ENCODE measurements around the gene TRPM5.

The TRPM5 gene

GRCh38 chr11:2459796-2460531 lies 15.7 kb upstream of the TRPM5 start:
- TF ChIP-seq CTCF (conservative IDR thresholded peaks at IDR 0.05; ENCODE audit: low read depth, low read length): no peak
- H3K4me3 ChIP-seq (ENCODE audit: low read length): no peak overlapping the region
- no peak for DNase-seq (ENCODE audit: low read depth)

- no peak for DNase-seq (ENCODE audit: low read depth)
- no peak overlapping the region for H3K4me3 ChIP-seq (ENCODE audit: low read length)
- no peak for TF ChIP-seq CTCF (conservative IDR thresholded peaks at IDR 0.05; ENCODE audit: low read depth, low read length)
Measured at GRCh38 chr11:2459016-2459725, 14.9 kb upstream of the TRPM5 start.

- no peak for TF ChIP-seq CTCF (conservative IDR thresholded peaks at IDR 0.05; ENCODE audit: low read depth, low read length)
- H3K4me3 ChIP-seq (ENCODE audit: low read length): no peak overlapping the region
- DNase-seq (ENCODE audit: low read depth): no peak
Measured at GRCh38 chr11:2458321-2458720, 14.0 kb upstream of the TRPM5 start.

GRCh38 chr11:2453436-2453835 lies 9.1 kb upstream of the TRPM5 start:
- no peak for DNase-seq (ENCODE audit: low read depth)
- TF ChIP-seq CTCF (conservative IDR thresholded peaks at IDR 0.05; ENCODE audit: low read depth, low read length): no peak
- no peak overlapping the region for H3K4me3 ChIP-seq (ENCODE audit: low read length)

- DNase-seq (ENCODE audit: low read depth): no peak
- TF ChIP-seq CTCF (conservative IDR thresholded peaks at IDR 0.05; ENCODE audit: low read depth, low read length): no peak
- H3K4me3 ChIP-seq (ENCODE audit: low read length): no peak overlapping the region
Measured at GRCh38 chr11:2452321-2453012, 8.2 kb upstream of the TRPM5 start.

GRCh38 chr11:2451916-2452315 lies 7.6 kb upstream of the TRPM5 start:
- DNase-seq (ENCODE audit: low read depth): no peak
- TF ChIP-seq CTCF (conservative IDR thresholded peaks at IDR 0.05; ENCODE audit: low read depth, low read length): no peak
- H3K4me3 ChIP-seq (ENCODE audit: low read length): no peak overlapping the region

All from retinal pigment epithelial cell (primary cell).